ENCODE data around the gene PRDM16.

- TF ChIP-seq POLR2AphosphoS5 (IDR thresholded peaks at IDR 0.05; ENCODE audit: low read depth): no peak
- TF ChIP-seq EZH2phosphoT487 (IDR thresholded peaks at IDR 0.05; ENCODE audit: unreplicated experiment): no peak
- no peak for TF ChIP-seq CTCF (conservative IDR thresholded peaks at IDR 0.05; ENCODE audit: low read depth in 2 of 2)
- TF ChIP-seq REST (IDR thresholded peaks at IDR 0.05; ENCODE audit: unreplicated experiment): no peak
- TF ChIP-seq EZH2 (IDR thresholded peaks at IDR 0.05; ENCODE audit: low read depth, unreplicated experiment): no peak
- no peak for TF ChIP-seq ETS1 (IDR thresholded peaks at IDR 0.05)
- TF ChIP-seq JUNB (IDR thresholded peaks at IDR 0.05; ENCODE audit: unreplicated experiment): no peak
- TF ChIP-seq ZNF331 (CRISPR knock-in tag; IDR thresholded peaks at IDR 0.05; ENCODE audit: low read depth): no peak
- no peak for TF ChIP-seq CREB1 (CRISPR knock-in tag; IDR thresholded peaks at IDR 0.05; ENCODE audit: low read depth)
- TF ChIP-seq STAT1 (IDR thresholded peaks at IDR 0.05; ENCODE audit: unreplicated experiment): no peak
- no peak for TF ChIP-seq ZNF114 (CRISPR knock-in tag; IDR thresholded peaks at IDR 0.05)
- TF ChIP-seq ZNF462 (CRISPR knock-in tag; IDR thresholded peaks at IDR 0.05): no peak
- no peak for TF ChIP-seq NANOG (IDR thresholded peaks at IDR 0.05; ENCODE audit: borderline replicate concordance)
These were observed 142.8 kb downstream of the PRDM16 start for GRCh38 chr1:3211582-3212375.

All from GM23338 (cell line).